ENCODE measurements around the gene CDKL1. TPM values are rescaled to one million over a fixed set of nuclear protein-coding genes. Genes with fewer than 3 reads are reported as not detected.

CDKL1 gene
- total and polyA plus RNA-seq, 2 of the 13 experiments (the other 11 are each of a cell fraction or from before 2014, with no cell fraction given) = 4.4 to 5.1 TPM

DNA sequence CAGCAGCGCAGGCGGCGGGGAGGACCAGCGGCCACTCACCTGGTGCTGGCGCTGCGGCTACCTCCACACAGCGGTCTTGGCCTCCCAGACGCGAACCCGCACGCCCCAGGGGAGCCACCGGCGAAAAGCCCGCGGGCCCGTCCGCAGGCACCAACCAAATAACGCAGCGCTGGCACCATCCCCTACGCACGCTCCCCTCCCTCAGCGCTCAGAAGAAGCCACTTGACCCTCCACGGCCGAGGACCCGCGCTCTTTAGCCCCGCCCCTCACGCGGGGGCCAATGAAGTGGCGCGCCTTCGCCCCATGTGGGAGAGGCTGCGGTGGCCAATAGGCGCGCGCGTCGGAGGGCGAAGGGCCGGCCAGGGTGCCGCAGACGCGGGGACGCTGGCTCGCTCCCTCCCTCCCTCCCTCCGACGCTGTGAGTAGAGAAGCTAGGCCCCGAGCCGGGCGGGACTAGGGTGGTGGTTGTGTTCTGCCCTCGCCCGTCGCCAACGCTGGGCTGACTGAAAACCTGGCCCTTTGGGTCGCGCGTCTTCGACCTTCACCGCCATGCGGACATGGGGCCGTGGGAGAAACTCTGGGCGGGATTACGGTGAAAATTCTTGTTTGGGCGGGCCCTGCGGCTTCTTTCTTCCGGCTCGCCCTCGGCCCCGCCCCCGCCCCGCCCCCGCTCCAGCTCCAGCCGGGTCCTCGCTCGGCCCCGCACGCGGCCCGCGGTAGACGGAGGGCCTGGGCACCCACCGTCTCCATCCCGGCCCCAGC lies 84.5 kb downstream of the CDKL1 start, which contains the start of the genes DMAC2L and L2HGDH (continued):
- TF ChIP-seq MAF1 (CRISPR knock-in tag; IDR thresholded peaks at IDR 0.05; ENCODE audit: borderline replicate concordance) (0 out of 2 replicates have a peak, but pooled peaks have one; percentile 53), ATRX (CRISPR knock-in tag; IDR thresholded peaks at IDR 0.05; ENCODE audit: borderline replicate concordance) (no peak), SP2 (CRISPR knock-in tag; IDR thresholded peaks at IDR 0.05) (peak; percentile 79), HNRNPH1 (optimal IDR thresholded peaks at IDR 0.05; ENCODE audit: low read depth, low read length) (no peak), CEBPG (CRISPR knock-in tag; IDR thresholded peaks at IDR 0.05) (no peak), ZBTB21 (CRISPR knock-in tag; IDR thresholded peaks at IDR 0.05) (no peak), FOXJ3 (CRISPR knock-in tag; IDR thresholded peaks at IDR 0.05; ENCODE audit: borderline replicate concordance) (no peak; the same call in 1 of the 2 replicates), REST (IDR thresholded peaks at IDR 0.05; ENCODE audit: borderline replicate concordance in 1 of 2, low read depth in 1 of 2, low read length in 2 of 2) (no peak), SP140L (CRISPR knock-in tag; IDR thresholded peaks at IDR 0.05; ENCODE audit: borderline replicate concordance) (peak; percentile 26; the same call in 1 of the 2 replicates), RAD21 (CRISPR knock-in tag; IDR thresholded peaks at IDR 0.05) (peak; percentile 52; the same call in 1 of the 2 replicates), TAF1 (CRISPR knock-in tag; IDR thresholded peaks at IDR 0.05) (peak; percentile 96), NCOA2 (CRISPR knock-in tag; IDR thresholded peaks at IDR 0.05) (0 out of 2 replicates have a peak, but pooled peaks have one; percentile 38), ZNF235 (CRISPR knock-in tag; IDR thresholded peaks at IDR 0.05; ENCODE audit: borderline replicate concordance) (0 out of 2 replicates have a peak, but pooled peaks have one; percentile 95), NFE2L2 (IDR thresholded peaks at IDR 0.05; ENCODE audit: low read length) (no peak), CTCF (CRISPR knock-in tag; IDR thresholded peaks at IDR 0.05) (peak; percentile 68), ZNF264 (CRISPR knock-in tag; IDR thresholded peaks at IDR 0.05) (no peak), ZSCAN9 (CRISPR knock-in tag; IDR thresholded peaks at IDR 0.05; ENCODE audit: borderline replicate concordance) (peak; percentile 49; the same call in 1 of the 2 replicates), MIXL1 (CRISPR knock-in tag; IDR thresholded peaks at IDR 0.05) (no peak), ZFP90 (CRISPR knock-in tag; IDR thresholded peaks at IDR 0.05; ENCODE audit: borderline replicate concordance) (no peak; the same call in 1 of the 2 replicates), ZNF713 (CRISPR knock-in tag; IDR thresholded peaks at IDR 0.05) (0 out of 2 replicates have a peak, but pooled peaks have one; percentile 67), ZNF44 (CRISPR knock-in tag; IDR thresholded peaks at IDR 0.05) (peak; percentile 85; the same call in 1 of the 2 replicates), SOX5 (CRISPR knock-in tag; IDR thresholded peaks at IDR 0.05; ENCODE audit: borderline replicate concordance) (peak; percentile 12; the same call in 1 of the 2 replicates), ZKSCAN8 (CRISPR knock-in tag; IDR thresholded peaks at IDR 0.05; ENCODE audit: borderline replicate concordance) (no peak), IKZF4 (CRISPR knock-in tag; IDR thresholded peaks at IDR 0.05; ENCODE audit: borderline replicate concordance, low read depth, not compliant biosample characterization) (peak; percentile 98), POLR2G (IDR thresholded peaks at IDR 0.05; ENCODE audit: low read depth, low read length) (peak; percentile 91), ZNF772 (CRISPR knock-in tag; IDR thresholded peaks at IDR 0.05) (peak; percentile 84; the same call in 1 of the 2 replicates), SATB2 (CRISPR knock-in tag; IDR thresholded peaks at IDR 0.05) (peak; percentile 77; the same call in 1 of the 2 replicates)
